SK-N-SH treated with all-trans-retinoic acid at 6 μM for 48 hours (cell line): ENCODE data around the gene HERC4.

Experiments
- ARNTL ChIP-seq: fragments of 450-650 bp; formaldehyde crosslinking; IDR thresholded peaks from 2 replicates; pipeline ENCODE4 v1.5.0; 2020; ENCODE audit warnings: low read depth, mild to moderate bottlenecking, moderate library complexity, borderline replicate concordance
- CREB5 ChIP-seq: fragments of 250-450 bp; sonication (Bioruptor Pico); IDR thresholded peaks from 2 replicates; pipeline ENCODE4 v1.5.1; 2020; ENCODE audit warnings: low read depth, mild to moderate bottlenecking, moderate library complexity
- CSRNP3 ChIP-seq: fragments of 250-450 bp; sonication (Bioruptor Pico); IDR thresholded peaks from 2 replicates; pipeline ENCODE4 v1.5.1; 2021; ENCODE audit warnings: mild to moderate bottlenecking, moderate library complexity
- PATZ1 ChIP-seq: fragments of 250-450 bp; sonication (Bioruptor Pico); IDR thresholded peaks from 2 replicates; pipeline ENCODE4 v1.8.0; 2020; ENCODE audit warnings: mild to moderate bottlenecking, moderate library complexity, borderline replicate concordance
- RARB ChIP-seq: fragments of 250-450 bp; sonication (Bioruptor Pico); IDR thresholded peaks from 2 replicates; pipeline ENCODE4 v1.8.0; 2021; ENCODE audit warnings: mild to moderate bottlenecking, moderate library complexity
- TOX ChIP-seq: fragments of 250-450 bp; sonication (Bioruptor Pico); IDR thresholded peaks from 2 replicates; pipeline ENCODE4 v1.8.0; 2021; ENCODE audit warnings: mild to moderate bottlenecking, moderate library complexity, borderline replicate concordance
- ZFP30 ChIP-seq: fragments of 450-650 bp; formaldehyde crosslinking; IDR thresholded peaks from 2 replicates; pipeline ENCODE4 v1.5.0; 2022; ENCODE audit warnings: mild to moderate bottlenecking, moderate library complexity
- ZNF565 ChIP-seq: fragments of 450-650 bp; formaldehyde crosslinking; conservative IDR thresholded peaks from 2 replicates; pipeline ENCODE4 v1.5.0; 2020; ENCODE audit warnings: low read depth, mild to moderate bottlenecking, moderate library complexity

- no peak for TF ChIP-seq ZFP30
- no peak for TF ChIP-seq RARB (CRISPR knock-in tag)
- TF ChIP-seq PATZ1, result no peak
- TF ChIP-seq ARNTL (CRISPR knock-in tag), result no peak
- no peak for TF ChIP-seq CREB5 (CRISPR knock-in tag)
- TF ChIP-seq TOX, result no peak
- TF ChIP-seq ZNF565 (CRISPR knock-in tag), result no peak
- no peak for TF ChIP-seq CSRNP3 (CRISPR knock-in tag)
These were observed 21.5 kb downstream of the HERC4 start for GRCh38 chr10:68053553-68053952.
